Kidney (tissue), 14 donors: ENCODE data around the gene DNAJC25. TPM values are rescaled to one million over a fixed set of nuclear protein-coding genes. Genes with fewer than 3 reads are reported as not detected.
A peak's percentile ranks its signal among the peaks of the same experiment; 100 is the strongest.

Experiments
- DNase-seq, 5 donors: peaks; one replicate each; pipeline ENCODE4 v3.0.0-alpha.2; 2013 to 2020
- FAIRE-seq: peaks from 2 replicates; lab custom pipeline; 2012; peaks lifted over from hg19 to GRCh38; lab: Jason Lieb, UNC
- H3K27ac ChIP-seq, 2 donors: one replicate each; pipeline ENCODE4 v1.7.0; 2013; ENCODE audit warnings: low read depth in 2 of 2, low read length in 2 of 2, inconsistent platforms in 1 of 2
- H3K27me3 ChIP-seq: one replicate; pipeline ENCODE4 v1.7.1; 2013; ENCODE audit warnings: low read length, inconsistent platforms; ENCODE audit not compliant: control insufficient read depth, insufficient read depth
- H3K36me3 ChIP-seq, 3 donors: one replicate each; pipeline versions ENCODE4 v1.7.0 to v1.7.1; 2013; ENCODE audit warnings: low read length in 3 of 3, control low read depth in 1 of 3, inconsistent platforms in 1 of 3; ENCODE audit not compliant: insufficient read depth in 3 of 3, control insufficient read depth in 2 of 3
- H3K4me1 ChIP-seq, 3 donors: one replicate each; pipeline versions ENCODE4 v1.7.0 to v1.7.1; 2013; ENCODE audit warnings: low read length in 3 of 3, inconsistent platforms in 1 of 3, low read depth in 1 of 3; ENCODE audit not compliant: control insufficient read depth in 2 of 3, insufficient read depth in 2 of 3
- H3K4me3 ChIP-seq, 3 donors: one replicate each; pipeline versions ENCODE4 v1.7.0 to v1.8.1; 2013; ENCODE audit warnings: low read length in 3 of 3, control low read depth in 1 of 3, inconsistent platforms in 1 of 3
- H3K9ac ChIP-seq, 3 donors: one replicate each; pipeline versions ENCODE4 v1.7.0 to v1.7.1; 2013; ENCODE audit warnings: low read length in 3 of 3, control low read depth in 1 of 3, inconsistent platforms in 1 of 3
- H3K9me3 ChIP-seq, 3 donors: one replicate each; pipeline versions ENCODE4 v1.7.0 to v1.7.1; 2013; ENCODE audit warnings: low read length in 3 of 3, control low read depth in 1 of 3, inconsistent platforms in 1 of 3; ENCODE audit not compliant: control insufficient read depth in 2 of 3, insufficient read depth in 1 of 3
- CTCF ChIP-seq: IDR thresholded peaks from 3 replicates; pipeline ENCODE4 v1.5.1; 2012; ENCODE audit warnings: mild to moderate bottlenecking, moderate library complexity, borderline replicate concordance; ENCODE audit not compliant: insufficient read depth; ENCODE audit errors: extremely low read depth
- intact Hi-C: fragments of 100-400 bp; cut with DNase I; formaldehyde crosslinking; loops from one replicate; pipeline ENCODE4 v1.11.1; 2022
- polyA plus RNA-seq: library from polyadenylated mRNA; stranded (reverse); fragments of 350-450 nt; fragmentation: Illumina TruSeq; extraction: RNeasy Lipid Tissue Mini Kit (QIAGEN cat#74804); gene quantifications from one replicate; pipeline ENCODE4 v1.2.3, GENCODE V29; 2014; ENCODE audit warnings: low read depth, low replicate concordance; ENCODE audit not compliant: insufficient read depth
- total RNA-seq: library from RNA; stranded (reverse); fragmentation: NEBNext Ultra II Directional; extraction: Animal tissue kit (Norgen Biotek cat#: 25700); gene quantifications from one replicate; pipeline ENCODE4 v1.2.1, GENCODE V29; 2021
- donor health status: control.
- donor health status: control.
- donor health status: control.
- donor health status: control.
- donor health status: control.
- donor health status: DM: yes; HTN: yes; CAD: no.
- donor health status: Normal renal cell carcinoma (clear cell type).

The DNAJC25 gene
- total and polyA plus RNA-seq, 2 donors from 2014 or later = 8.2 to 13.1 TPM

GRCh38 chr9:111621895-111622480 is 9.1 kb upstream of the DNAJC25 start:
- FAIRE-seq (no peak), DNase-seq (peak in 1 of 5 donors; percentile 59)
- intact Hi-C loops = no loop called here
- Histone ChIP-seq H3K4me3 (no peak overlapping the region), H3K4me1 (peaks cover 0 to 5% (median 2%) of the 10 kb centered on the region in 3 donors), H3K9me3 (no peaks in the 10 kb centered on the region), H3K27me3 (no peaks in the 10 kb centered on the region), H3K27ac (no peak overlapping the region), H3K9ac (no peak overlapping the region), H3K36me3 (no peaks in the 10 kb centered on the region)
- peak; percentile 71 for TF ChIP-seq CTCF

GRCh38 chr9:111622626-111623025 is 8.5 kb upstream of the DNAJC25 start:
- H3K9me3 ChIP-seq = no peaks in the 10 kb centered on the region
- H3K27ac ChIP-seq = no peak overlapping the region
- peaks cover 0 to 5% (median 2%) of the 10 kb centered on the region in 3 donors for H3K4me1 ChIP-seq
- peak in 1 of 5 donors; percentile 38 for DNase-seq
- no peak overlapping the region for H3K9ac ChIP-seq
- H3K4me3 ChIP-seq = no peak overlapping the region
- TF ChIP-seq CTCF = no peak
- FAIRE-seq = peak; percentile 46
- no peaks in the 10 kb centered on the region for H3K27me3 ChIP-seq
- intact Hi-C loops = no loop called here
- H3K36me3 ChIP-seq = no peaks in the 10 kb centered on the region

GRCh38 chr9:111627260-111627963 is 3.7 kb upstream of the DNAJC25 start:
- peaks cover 0 to 8% (median 0%) of the 10 kb centered on the region in 3 donors for H3K4me1 ChIP-seq
- peak overlapping the region in 1 of 3 donors; percentile 39 for H3K4me3 ChIP-seq
- peak overlapping the region; percentile 71 to 76 for H3K27ac ChIP-seq
- FAIRE-seq = no peak
- intact Hi-C loops = no loop called here
- H3K9ac ChIP-seq = no peak overlapping the region
- no peaks in the 10 kb centered on the region for H3K9me3 ChIP-seq
- no peaks in the 10 kb centered on the region for H3K27me3 ChIP-seq
- TF ChIP-seq CTCF = no peak
- H3K36me3 ChIP-seq = peaks cover 0 to 3% (median 0%) of the 10 kb centered on the region in 3 donors
- no peak for DNase-seq
